OCI-M2 (cell line): ENCODE data around the gene IRX3.

Source experiments
- DNase-seq: peaks from one replicate; lab custom pipeline; 2025; ENCODE audit not compliant: unreplicated experiment; lab: John Stamatoyannopoulos, UW

The IRX3 gene

GRCh38 chr16:54240271-54241129 lies 46.1 kb downstream of the IRX3 start:
- DNase-seq, result no peak

DNA sequence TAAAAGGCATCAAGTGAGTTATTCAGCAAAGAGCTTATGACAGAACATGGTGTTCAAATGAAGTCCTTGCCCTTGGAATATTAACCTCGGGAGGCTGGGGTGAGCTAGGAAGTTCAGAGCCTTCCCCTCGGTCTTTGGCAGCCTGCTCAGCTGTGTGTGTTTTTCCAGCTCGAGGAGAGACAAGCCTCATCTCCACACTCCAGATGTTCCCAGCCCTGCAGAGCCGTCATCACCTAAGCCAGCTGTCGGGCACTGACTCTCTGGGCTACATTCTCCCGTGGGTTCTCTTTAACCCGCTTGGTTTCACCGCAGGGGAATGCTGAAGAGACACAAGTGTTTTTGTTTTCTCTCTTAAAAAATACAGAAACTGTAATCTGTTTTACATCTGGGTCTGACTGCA lies 47.1 kb downstream of the IRX3 start:
- no peak for DNase-seq

GRCh38 chr16:54236773-54237172 lies 49.8 kb downstream of the IRX3 start:
- DNase-seq, result no peak

GRCh38 chr16:54233615-54234014 lies 53.0 kb downstream of the IRX3 start:
- no peak for DNase-seq
